Keratinocyte (primary cell): Measurements from ENCODE around the gene PPP2R5E.
"Not testable (repeated sequence)": the region's sequence is repeated elsewhere in the genome, so short reads cannot be mapped to it uniquely, and the experiment has no call there.

Experiments
- EZH2 ChIP-seq: IDR thresholded peaks from one replicate; pipeline ENCODE4 v1.6.1; 2012; ENCODE audit warnings: inconsistent platforms, mild to moderate bottlenecking, low read length, moderate library complexity
- TF ChIP-seq, protein P1 (sequence below), 3 experiments: IDR thresholded peaks in 1 of 3; conservative IDR thresholded peaks in 1 of 3; optimal IDR thresholded peaks in 1 of 3; 2 replicates in 2 of 3; 3 replicates in 1 of 3; pipeline versions ENCODE3 to v1.5.1; 2011; ENCODE audit warnings: low read length in 3 of 3, mild to moderate bottlenecking in 3 of 3, moderate library complexity in 2 of 3, control low read depth in 1 of 3, inconsistent platforms in 1 of 3; ENCODE audit not compliant: insufficient read depth in 2 of 3; ENCODE audit errors: extremely low read depth in 1 of 3

DNA sequence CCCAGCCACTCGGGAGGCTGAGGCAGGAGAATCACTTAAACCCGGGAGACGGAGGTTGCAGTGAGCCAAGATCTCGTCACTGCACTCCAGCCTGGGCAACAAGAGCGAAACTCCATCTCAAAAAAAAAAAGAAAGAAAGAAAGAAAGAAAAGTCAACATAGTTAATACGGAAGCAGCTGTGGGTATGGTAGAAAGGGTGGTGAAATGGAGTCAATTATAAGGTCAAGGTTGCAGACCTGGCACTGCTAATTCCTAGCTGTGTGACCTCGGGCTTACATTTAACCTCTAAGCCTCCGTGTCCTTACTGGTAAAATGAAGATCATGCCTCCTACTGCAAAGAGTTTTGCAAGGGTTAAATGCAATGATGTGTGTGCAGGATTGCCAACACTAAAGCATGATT is 39.9 kb upstream of the PPP2R5E start:
- TF ChIP-seq, protein P1, sequence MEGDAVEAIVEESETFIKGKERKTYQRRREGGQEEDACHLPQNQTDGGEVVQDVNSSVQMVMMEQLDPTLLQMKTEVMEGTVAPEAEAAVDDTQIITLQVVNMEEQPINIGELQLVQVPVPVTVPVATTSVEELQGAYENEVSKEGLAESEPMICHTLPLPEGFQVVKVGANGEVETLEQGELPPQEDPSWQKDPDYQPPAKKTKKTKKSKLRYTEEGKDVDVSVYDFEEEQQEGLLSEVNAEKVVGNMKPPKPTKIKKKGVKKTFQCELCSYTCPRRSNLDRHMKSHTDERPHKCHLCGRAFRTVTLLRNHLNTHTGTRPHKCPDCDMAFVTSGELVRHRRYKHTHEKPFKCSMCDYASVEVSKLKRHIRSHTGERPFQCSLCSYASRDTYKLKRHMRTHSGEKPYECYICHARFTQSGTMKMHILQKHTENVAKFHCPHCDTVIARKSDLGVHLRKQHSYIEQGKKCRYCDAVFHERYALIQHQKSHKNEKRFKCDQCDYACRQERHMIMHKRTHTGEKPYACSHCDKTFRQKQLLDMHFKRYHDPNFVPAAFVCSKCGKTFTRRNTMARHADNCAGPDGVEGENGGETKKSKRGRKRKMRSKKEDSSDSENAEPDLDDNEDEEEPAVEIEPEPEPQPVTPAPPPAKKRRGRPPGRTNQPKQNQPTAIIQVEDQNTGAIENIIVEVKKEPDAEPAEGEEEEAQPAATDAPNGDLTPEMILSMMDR (optimal IDR thresholded peaks at IDR 0.05 in 1 of 3, IDR thresholded peaks at IDR 0.05 in 1 of 3, conservative IDR thresholded peaks at IDR 0.05 in 1 of 3; ENCODE audit: extremely low read depth in 1 of 3, insufficient read depth in 2 of 3, low read length in 3 of 3), result not testable (repeated sequence)
- not testable (repeated sequence) for TF ChIP-seq EZH2
